Liver (tissue), 3 donors: Measurements from ENCODE around the gene STXBP1.

ENCODE experiments used
- FOXA1 ChIP-seq: IDR thresholded peaks from 2 replicates; pipeline ENCODE4 v1.6.1; 2016; ENCODE audit warnings: antibody characterized with exemption
- JUND ChIP-seq, 2 donors: IDR thresholded peaks; 2 replicates each; pipeline ENCODE4 v1.6.1; 2016; ENCODE audit warnings: antibody characterized with exemption in 2 of 2
- TF ChIP-seq, protein P1 (sequence below): fragments of 150-350 bp; IDR thresholded peaks from 2 replicates; pipeline ENCODE4 v1.5.1; 2017; ENCODE audit warnings: improper control_type of control experiment, low read depth, low read length; ENCODE audit not compliant: missing input control
- TF ChIP-seq, protein P2 (sequence below): IDR thresholded peaks from 2 replicates; pipeline ENCODE4 v1.6.1; 2016; ENCODE audit warnings: antibody characterized with exemption
- donor health status: healthy.
- donor health status: healthy.

DNA sequence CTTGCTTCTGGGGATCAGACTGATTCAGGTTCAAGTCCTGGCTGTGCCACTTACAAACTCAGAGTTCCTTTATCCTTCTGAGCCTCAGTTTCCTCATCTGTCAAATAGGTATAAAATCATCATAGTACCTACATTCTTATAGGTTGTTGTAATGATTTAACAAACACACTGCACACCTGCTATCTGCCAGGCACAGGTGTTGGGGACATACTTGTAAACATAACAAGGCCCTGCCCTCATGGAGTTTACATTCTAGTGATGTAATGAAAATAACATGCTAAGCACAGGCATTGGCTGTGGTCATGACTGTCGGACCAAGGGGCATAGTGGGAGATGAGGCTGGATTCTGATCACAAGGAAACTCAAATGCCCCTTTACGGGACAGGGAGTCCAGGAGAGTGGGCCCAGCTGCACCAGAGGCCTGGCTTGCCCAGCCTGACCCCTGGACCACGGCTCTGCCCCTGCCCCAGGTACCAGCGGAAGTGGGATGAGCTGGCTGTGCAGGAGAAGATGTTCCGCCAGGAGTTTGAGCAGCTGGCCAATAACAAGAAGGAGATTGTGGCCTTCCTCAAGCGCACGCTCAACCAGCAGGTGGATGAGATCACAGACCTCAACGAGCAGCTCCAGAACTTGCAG is 97.0 kb downstream of the STXBP1 start:
- TF ChIP-seq, protein P1, sequence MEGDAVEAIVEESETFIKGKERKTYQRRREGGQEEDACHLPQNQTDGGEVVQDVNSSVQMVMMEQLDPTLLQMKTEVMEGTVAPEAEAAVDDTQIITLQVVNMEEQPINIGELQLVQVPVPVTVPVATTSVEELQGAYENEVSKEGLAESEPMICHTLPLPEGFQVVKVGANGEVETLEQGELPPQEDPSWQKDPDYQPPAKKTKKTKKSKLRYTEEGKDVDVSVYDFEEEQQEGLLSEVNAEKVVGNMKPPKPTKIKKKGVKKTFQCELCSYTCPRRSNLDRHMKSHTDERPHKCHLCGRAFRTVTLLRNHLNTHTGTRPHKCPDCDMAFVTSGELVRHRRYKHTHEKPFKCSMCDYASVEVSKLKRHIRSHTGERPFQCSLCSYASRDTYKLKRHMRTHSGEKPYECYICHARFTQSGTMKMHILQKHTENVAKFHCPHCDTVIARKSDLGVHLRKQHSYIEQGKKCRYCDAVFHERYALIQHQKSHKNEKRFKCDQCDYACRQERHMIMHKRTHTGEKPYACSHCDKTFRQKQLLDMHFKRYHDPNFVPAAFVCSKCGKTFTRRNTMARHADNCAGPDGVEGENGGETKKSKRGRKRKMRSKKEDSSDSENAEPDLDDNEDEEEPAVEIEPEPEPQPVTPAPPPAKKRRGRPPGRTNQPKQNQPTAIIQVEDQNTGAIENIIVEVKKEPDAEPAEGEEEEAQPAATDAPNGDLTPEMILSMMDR: no peak
- TF ChIP-seq, protein P2, sequence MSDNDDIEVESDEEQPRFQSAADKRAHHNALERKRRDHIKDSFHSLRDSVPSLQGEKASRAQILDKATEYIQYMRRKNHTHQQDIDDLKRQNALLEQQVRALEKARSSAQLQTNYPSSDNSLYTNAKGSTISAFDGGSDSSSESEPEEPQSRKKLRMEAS: no peak
- TF ChIP-seq FOXA1 (no peak), JUND (IDR thresholded peaks at IDR 0.05) (no peak)
